HL-60 (cell line): ENCODE measurements around the gene LIN9.

Experiments
- DNase-seq, 2 experiments: peaks; one replicate each; pipeline ENCODE4 v3.0.0-alpha.2; 2010 to 2020; ENCODE audit warnings: low read depth in 1 of 2, low spot score in 1 of 2
- H3K27ac ChIP-seq: fragments of 250-450 bp; sonication (Bioruptor Pico); replicated peaks from 2 replicates; pipeline ENCODE4 v1.5.1; 2020; ENCODE audit warnings: mild to moderate bottlenecking, moderate library complexity
- H3K27me3 ChIP-seq: fragments of 250-450 bp; sonication (Bioruptor Pico); 2 replicates; pipeline ENCODE4 v1.5.1; 2021; ENCODE audit warnings: mild to moderate bottlenecking, moderate library complexity; ENCODE audit not compliant: insufficient read depth, poor library complexity, severe bottlenecking
- H3K4me3 ChIP-seq: replicated peaks from 2 replicates; pipeline ENCODE4 v1.5.1; 2011; ENCODE audit warnings: mild to moderate bottlenecking, control low read depth, low read length; ENCODE audit not compliant: insufficient read depth
- GABPA ChIP-seq: IDR thresholded peaks from 2 replicates; pipeline ENCODE4 v1.6.1; 2012; ENCODE audit warnings: low read depth
- POLR2AphosphoS5 ChIP-seq: IDR thresholded peaks from 2 replicates; pipeline ENCODE4 v1.6.1; 2012; ENCODE audit warnings: low read depth
- SPI1 ChIP-seq: IDR thresholded peaks from 2 replicates; pipeline ENCODE4 v1.6.1; 2012; ENCODE audit warnings: low read depth, mild to moderate bottlenecking, borderline replicate concordance
- TF ChIP-seq, protein P1 (sequence below): IDR thresholded peaks from 2 replicates; pipeline ENCODE4 v1.6.1; 2012; ENCODE audit warnings: low read depth; ENCODE audit not compliant: insufficient replicate concordance
- TF ChIP-seq, protein P2 (sequence below): IDR thresholded peaks from one replicate; pipeline ENCODE4 v1.5.1; 2011; ENCODE audit warnings: low read length, control low read depth, inconsistent platforms; ENCODE audit not compliant: insufficient read depth

LIN9 gene

DNA sequence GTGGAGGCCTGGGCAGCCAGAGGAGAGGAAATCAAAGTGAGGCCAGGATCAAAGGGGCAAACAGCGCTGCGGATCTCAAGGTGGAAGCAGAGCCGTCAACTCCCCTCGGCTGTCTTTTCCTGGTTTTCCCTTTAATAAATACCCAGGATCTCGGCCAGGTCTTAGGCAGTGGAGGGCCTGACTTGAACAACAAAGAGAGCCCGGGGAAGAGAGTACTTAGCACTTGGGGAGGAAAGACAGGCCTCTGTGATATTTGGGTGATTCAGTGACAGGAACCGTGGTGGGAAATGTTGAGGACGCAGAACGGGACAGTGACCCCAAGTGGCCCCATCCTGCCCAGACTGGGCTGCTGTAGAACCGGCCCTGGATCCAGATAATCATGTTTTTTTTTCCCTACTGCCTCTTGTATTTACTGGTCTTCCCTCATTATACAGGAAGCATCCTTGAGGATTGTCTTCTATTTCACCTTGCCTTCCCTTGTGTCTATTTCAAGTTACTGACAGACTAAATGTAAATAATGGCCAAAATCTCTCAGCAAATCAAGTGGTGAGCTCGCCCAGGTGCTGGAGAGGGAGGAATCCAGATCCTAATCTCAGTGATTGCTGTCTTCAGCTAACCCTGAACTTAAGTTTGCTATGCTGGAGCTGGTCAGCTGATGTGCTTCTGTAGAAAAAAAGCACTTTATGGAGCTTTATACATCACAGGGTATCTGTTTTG is 88.3 kb downstream of the LIN9 start:
- TF ChIP-seq SPI1 = no peak
- TF ChIP-seq POLR2AphosphoS5 = no peak
- TF ChIP-seq GABPA = no peak
- Histone ChIP-seq H3K27me3 (peaks cover 17% of the 10 kb centered on the region), H3K27ac (no peak overlapping the region), H3K4me3 (no peak overlapping the region)
- no peak for DNase-seq

DNA sequence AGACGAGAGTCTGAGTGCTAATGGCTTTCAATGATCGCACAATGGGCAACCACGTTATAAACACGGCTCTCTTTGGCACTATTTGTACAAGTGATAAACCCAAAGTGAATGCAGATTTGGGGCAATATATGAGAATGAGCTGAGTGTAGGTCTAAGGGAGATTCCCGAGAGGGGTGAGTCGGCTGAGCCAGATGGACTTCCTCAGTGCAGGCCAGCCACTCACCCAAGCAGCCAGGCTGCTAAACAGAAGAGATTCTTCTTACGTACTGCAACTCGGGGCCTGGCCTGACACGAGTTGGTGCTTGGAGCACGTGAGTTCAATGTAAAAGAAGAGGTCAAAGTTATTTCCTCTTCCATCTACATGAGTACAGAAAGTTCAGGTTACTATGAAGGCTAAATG is 91.7 kb downstream of the LIN9 start:
- no peak for DNase-seq
- Histone ChIP-seq H3K27me3 (peaks cover under 1% of the 10 kb centered on the region), H3K27ac (no peak overlapping the region), H3K4me3 (no peak overlapping the region)
- TF ChIP-seq, protein P1, sequence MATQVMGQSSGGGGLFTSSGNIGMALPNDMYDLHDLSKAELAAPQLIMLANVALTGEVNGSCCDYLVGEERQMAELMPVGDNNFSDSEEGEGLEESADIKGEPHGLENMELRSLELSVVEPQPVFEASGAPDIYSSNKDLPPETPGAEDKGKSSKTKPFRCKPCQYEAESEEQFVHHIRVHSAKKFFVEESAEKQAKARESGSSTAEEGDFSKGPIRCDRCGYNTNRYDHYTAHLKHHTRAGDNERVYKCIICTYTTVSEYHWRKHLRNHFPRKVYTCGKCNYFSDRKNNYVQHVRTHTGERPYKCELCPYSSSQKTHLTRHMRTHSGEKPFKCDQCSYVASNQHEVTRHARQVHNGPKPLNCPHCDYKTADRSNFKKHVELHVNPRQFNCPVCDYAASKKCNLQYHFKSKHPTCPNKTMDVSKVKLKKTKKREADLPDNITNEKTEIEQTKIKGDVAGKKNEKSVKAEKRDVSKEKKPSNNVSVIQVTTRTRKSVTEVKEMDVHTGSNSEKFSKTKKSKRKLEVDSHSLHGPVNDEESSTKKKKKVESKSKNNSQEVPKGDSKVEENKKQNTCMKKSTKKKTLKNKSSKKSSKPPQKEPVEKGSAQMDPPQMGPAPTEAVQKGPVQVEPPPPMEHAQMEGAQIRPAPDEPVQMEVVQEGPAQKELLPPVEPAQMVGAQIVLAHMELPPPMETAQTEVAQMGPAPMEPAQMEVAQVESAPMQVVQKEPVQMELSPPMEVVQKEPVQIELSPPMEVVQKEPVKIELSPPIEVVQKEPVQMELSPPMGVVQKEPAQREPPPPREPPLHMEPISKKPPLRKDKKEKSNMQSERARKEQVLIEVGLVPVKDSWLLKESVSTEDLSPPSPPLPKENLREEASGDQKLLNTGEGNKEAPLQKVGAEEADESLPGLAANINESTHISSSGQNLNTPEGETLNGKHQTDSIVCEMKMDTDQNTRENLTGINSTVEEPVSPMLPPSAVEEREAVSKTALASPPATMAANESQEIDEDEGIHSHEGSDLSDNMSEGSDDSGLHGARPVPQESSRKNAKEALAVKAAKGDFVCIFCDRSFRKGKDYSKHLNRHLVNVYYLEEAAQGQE = no peak
- no peak for TF ChIP-seq SPI1
- TF ChIP-seq, protein P2, sequence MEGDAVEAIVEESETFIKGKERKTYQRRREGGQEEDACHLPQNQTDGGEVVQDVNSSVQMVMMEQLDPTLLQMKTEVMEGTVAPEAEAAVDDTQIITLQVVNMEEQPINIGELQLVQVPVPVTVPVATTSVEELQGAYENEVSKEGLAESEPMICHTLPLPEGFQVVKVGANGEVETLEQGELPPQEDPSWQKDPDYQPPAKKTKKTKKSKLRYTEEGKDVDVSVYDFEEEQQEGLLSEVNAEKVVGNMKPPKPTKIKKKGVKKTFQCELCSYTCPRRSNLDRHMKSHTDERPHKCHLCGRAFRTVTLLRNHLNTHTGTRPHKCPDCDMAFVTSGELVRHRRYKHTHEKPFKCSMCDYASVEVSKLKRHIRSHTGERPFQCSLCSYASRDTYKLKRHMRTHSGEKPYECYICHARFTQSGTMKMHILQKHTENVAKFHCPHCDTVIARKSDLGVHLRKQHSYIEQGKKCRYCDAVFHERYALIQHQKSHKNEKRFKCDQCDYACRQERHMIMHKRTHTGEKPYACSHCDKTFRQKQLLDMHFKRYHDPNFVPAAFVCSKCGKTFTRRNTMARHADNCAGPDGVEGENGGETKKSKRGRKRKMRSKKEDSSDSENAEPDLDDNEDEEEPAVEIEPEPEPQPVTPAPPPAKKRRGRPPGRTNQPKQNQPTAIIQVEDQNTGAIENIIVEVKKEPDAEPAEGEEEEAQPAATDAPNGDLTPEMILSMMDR = no peak
- no peak for TF ChIP-seq POLR2AphosphoS5
- no peak for TF ChIP-seq GABPA

DNA sequence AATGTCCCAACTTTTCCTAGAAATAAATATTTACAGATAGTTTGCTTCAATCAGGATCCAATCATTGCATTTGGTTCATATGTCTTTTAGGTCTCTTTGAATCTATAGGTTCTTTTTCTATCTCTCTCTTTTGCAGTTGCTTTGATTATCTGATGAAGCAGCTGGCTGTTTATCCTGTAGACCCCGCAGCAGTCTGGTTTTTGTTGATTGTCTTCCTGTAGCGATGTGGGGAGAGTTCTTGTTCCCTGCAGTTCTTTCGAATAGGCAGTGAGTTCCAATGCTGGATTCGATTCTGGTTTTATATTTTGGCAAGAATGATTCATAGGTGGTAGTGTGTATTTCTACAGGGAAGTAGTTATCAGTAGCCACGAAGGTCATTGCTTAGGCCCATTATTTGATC is 92.9 kb downstream of the LIN9 start:
- TF ChIP-seq GABPA = no peak
- no peak for TF ChIP-seq POLR2AphosphoS5
- TF ChIP-seq, protein P2 = no peak
- no peak overlapping the region for H3K27ac ChIP-seq
- no peak for DNase-seq

DNA sequence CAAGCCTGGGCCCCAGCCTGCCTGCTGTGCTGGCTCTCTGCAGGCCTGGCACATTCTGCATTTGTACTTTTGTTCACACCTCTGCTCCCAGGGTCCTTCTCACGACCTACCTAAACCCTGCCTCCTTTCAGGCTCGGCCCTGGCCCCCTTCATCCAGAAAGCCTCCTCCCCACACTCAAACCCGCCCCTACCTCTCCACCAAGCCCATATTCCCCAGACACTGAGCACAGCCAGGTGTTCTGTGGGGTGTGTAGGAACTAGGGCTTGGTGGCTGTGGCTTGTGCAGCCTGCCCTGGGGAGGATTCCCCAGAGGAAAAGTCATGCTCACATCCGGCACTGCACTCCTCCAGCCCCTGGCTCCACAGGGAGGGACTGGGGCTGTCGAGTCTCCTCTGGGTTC is 93.7 kb downstream of the LIN9 start:
- Histone ChIP-seq H3K4me3 (no peak overlapping the region), H3K27ac (no peak overlapping the region), H3K27me3 (no peaks in the 10 kb centered on the region)
- no peak for DNase-seq
- TF ChIP-seq, protein P1 = no peak
- TF ChIP-seq POLR2AphosphoS5 (no peak), GABPA (no peak), SPI1 (no peak)
- TF ChIP-seq, protein P2 = no peak

More for the DNA sequence above, 92.9 kb downstream of the LIN9 start:
- H3K4me3 ChIP-seq = no peak overlapping the region
- no peaks in the 10 kb centered on the region for H3K27me3 ChIP-seq
